Measurements from ENCODE around the gene CNR1. TPM values are rescaled to one million over a fixed set of nuclear protein-coding genes. Genes with fewer than 3 reads are reported as not detected.
"Not testable (repeated sequence)": the region's sequence is repeated elsewhere in the genome, so short reads cannot be mapped to it uniquely, and the experiment has no call there.

CNR1 gene
- total and polyA plus RNA-seq, 2 donors from 2014 or later: 0.17 to 4.8 TPM

- DNase-seq: no peak
- H3K4me3 ChIP-seq (ENCODE audit: low read length in 3 of 3): no peak overlapping the region
- H3K27me3 ChIP-seq (ENCODE audit: control insufficient read depth, insufficient read depth, low read length): no peaks in the 10 kb centered on the region
- H3K27ac ChIP-seq (ENCODE audit: low read depth in 2 of 2, low read length in 2 of 2): no peak overlapping the region
- no peaks in the 10 kb centered on the region for H3K4me1 ChIP-seq (ENCODE audit: control insufficient read depth in 2 of 3, insufficient read depth in 2 of 3, low read depth in 1 of 3, low read length in 3 of 3)
- FAIRE-seq: no peak
- H3K36me3 ChIP-seq (ENCODE audit: control insufficient read depth in 2 of 3, insufficient read depth in 3 of 3, low read length in 3 of 3): no peaks in the 10 kb centered on the region
- intact Hi-C loops (cut with DNase I): no loop called here
- no peak for TF ChIP-seq CTCF (IDR thresholded peaks at IDR 0.05; ENCODE audit: borderline replicate concordance, extremely low read depth, insufficient read depth)
- no peak overlapping the region for H3K9ac ChIP-seq (ENCODE audit: low read length in 3 of 3)
- peaks cover 0 to 6% (median 0%) of the 10 kb centered on the region in 3 donors for H3K9me3 ChIP-seq (ENCODE audit: control insufficient read depth in 2 of 3, insufficient read depth in 1 of 3, low read length in 3 of 3)
Observed at GRCh38 chr6:88208726-88209125, 42.6 kb upstream of the CNR1 start.

GRCh38 chr6:88201734-88202133, 35.6 kb upstream of the CNR1 start:
- FAIRE-seq: not testable (repeated sequence)

GRCh38 chr6:88184921-88185320, 18.8 kb upstream of the CNR1 start:
- intact Hi-C loops (cut with DNase I): no loop called here
- no peaks in the 10 kb centered on the region for H3K27me3 ChIP-seq (ENCODE audit: control insufficient read depth, insufficient read depth, low read length)
- no peaks in the 10 kb centered on the region for H3K9me3 ChIP-seq (ENCODE audit: control insufficient read depth in 2 of 3, insufficient read depth in 1 of 3, low read length in 3 of 3)
- no peaks in the 10 kb centered on the region for H3K36me3 ChIP-seq (ENCODE audit: control insufficient read depth in 2 of 3, insufficient read depth in 3 of 3, low read length in 3 of 3)
- DNase-seq: no peak
- no peaks in the 10 kb centered on the region for H3K4me1 ChIP-seq (ENCODE audit: control insufficient read depth in 2 of 3, insufficient read depth in 2 of 3, low read depth in 1 of 3, low read length in 3 of 3)
- H3K27ac ChIP-seq (ENCODE audit: low read depth in 2 of 2, low read length in 2 of 2): no peak overlapping the region
- TF ChIP-seq CTCF (IDR thresholded peaks at IDR 0.05; ENCODE audit: borderline replicate concordance, extremely low read depth, insufficient read depth): no peak
- H3K4me3 ChIP-seq (ENCODE audit: low read length in 3 of 3): no peak overlapping the region
- no peak overlapping the region for H3K9ac ChIP-seq (ENCODE audit: low read length in 3 of 3)
- no peak for FAIRE-seq

More at GRCh38 chr6:88201734-88202133, 35.6 kb upstream of the CNR1 start:
- peaks cover 0 to 12% (median 0%) of the 10 kb centered on the region in 3 donors for H3K9me3 ChIP-seq (ENCODE audit: control insufficient read depth in 2 of 3, insufficient read depth in 1 of 3, low read length in 3 of 3)
- H3K4me3 ChIP-seq (ENCODE audit: low read length in 3 of 3); H3K9ac ChIP-seq (ENCODE audit: low read length in 3 of 3); H3K36me3 ChIP-seq (ENCODE audit: control insufficient read depth in 2 of 3, insufficient read depth in 3 of 3, low read length in 3 of 3); DNase-seq; H3K27me3 ChIP-seq (ENCODE audit: control insufficient read depth, insufficient read depth, low read length); H3K27ac ChIP-seq (ENCODE audit: low read depth in 2 of 2, low read length in 2 of 2); intact Hi-C loops (cut with DNase I); H3K4me1 ChIP-seq (ENCODE audit: control insufficient read depth in 2 of 3, insufficient read depth in 2 of 3, low read depth in 1 of 3, low read length in 3 of 3): not testable (repeated sequence)

- no peaks in the 10 kb centered on the region for H3K36me3 ChIP-seq (ENCODE audit: control insufficient read depth in 2 of 3, insufficient read depth in 3 of 3, low read length in 3 of 3)
- H3K9ac ChIP-seq (ENCODE audit: low read length in 3 of 3): no peak overlapping the region
- no peaks in the 10 kb centered on the region for H3K9me3 ChIP-seq (ENCODE audit: control insufficient read depth in 2 of 3, insufficient read depth in 1 of 3, low read length in 3 of 3)
- intact Hi-C loops (cut with DNase I): no loop called here
- no peak for FAIRE-seq
- H3K4me1 ChIP-seq (ENCODE audit: control insufficient read depth in 2 of 3, insufficient read depth in 2 of 3, low read depth in 1 of 3, low read length in 3 of 3): no peaks in the 10 kb centered on the region
- no peak overlapping the region for H3K4me3 ChIP-seq (ENCODE audit: low read length in 3 of 3)
- no peaks in the 10 kb centered on the region for H3K27me3 ChIP-seq (ENCODE audit: control insufficient read depth, insufficient read depth, low read length)
- H3K27ac ChIP-seq (ENCODE audit: low read depth in 2 of 2, low read length in 2 of 2): no peak overlapping the region
- no peak for DNase-seq
- TF ChIP-seq CTCF (IDR thresholded peaks at IDR 0.05; ENCODE audit: borderline replicate concordance, extremely low read depth, insufficient read depth): no peak
Observed at GRCh38 chr6:88183471-88183870, 17.3 kb upstream of the CNR1 start.
